Mammary epithelial cell (primary cell): ENCODE data around the gene MMP10.

Source experiments
- CTCF ChIP-seq, 2 donors: IDR thresholded peaks in 1 of 2; conservative IDR thresholded peaks in 1 of 2; 2 replicates each; pipeline ENCODE4 v1.5.1; 2011 to 2012; ENCODE audit warnings: inconsistent platforms in 2 of 2, low read length in 2 of 2, mild to moderate bottlenecking in 2 of 2, control low read depth in 1 of 2, low read depth in 1 of 2; ENCODE audit not compliant: insufficient read depth in 1 of 2; ENCODE audit errors: extremely low read depth in 1 of 2
- EZH2 ChIP-seq: IDR thresholded peaks from 2 replicates; pipeline ENCODE4 v1.6.1; 2012; ENCODE audit warnings: low read length, inconsistent platforms, borderline replicate concordance

- TF ChIP-seq CTCF (conservative IDR thresholded peaks at IDR 0.05 in 1 of 2, IDR thresholded peaks at IDR 0.05 in 1 of 2; ENCODE audit: extremely low read depth in 1 of 2, insufficient read depth in 1 of 2, low read depth in 1 of 2, low read length in 2 of 2) = no peak
- no peak for TF ChIP-seq EZH2
These were observed 8.0 kb upstream of the MMP10 start for GRCh38 chr11:102788334-102788995.
